ENCODE results near the gene LRRC74B. TPM values are rescaled to one million over a fixed set of nuclear protein-coding genes. Genes with fewer than 3 reads are reported as not detected.

Gene LRRC74B
- total and polyA plus RNA-seq, 4 donors = 0.97 to 9.0 (median 2.3) TPM

GRCh38 chr22:21073023-21073422, 27.3 kb downstream of the LRRC74B start:
- no peaks in the 10 kb centered on the region for H3K36me3 ChIP-seq (ENCODE audit: control insufficient read depth in 4 of 4, insufficient read depth in 4 of 4, low read length in 4 of 4)
- ATAC-seq (ENCODE audit: insufficient read depth, low FRiP score) = no peak
- TF ChIP-seq, protein P1, sequence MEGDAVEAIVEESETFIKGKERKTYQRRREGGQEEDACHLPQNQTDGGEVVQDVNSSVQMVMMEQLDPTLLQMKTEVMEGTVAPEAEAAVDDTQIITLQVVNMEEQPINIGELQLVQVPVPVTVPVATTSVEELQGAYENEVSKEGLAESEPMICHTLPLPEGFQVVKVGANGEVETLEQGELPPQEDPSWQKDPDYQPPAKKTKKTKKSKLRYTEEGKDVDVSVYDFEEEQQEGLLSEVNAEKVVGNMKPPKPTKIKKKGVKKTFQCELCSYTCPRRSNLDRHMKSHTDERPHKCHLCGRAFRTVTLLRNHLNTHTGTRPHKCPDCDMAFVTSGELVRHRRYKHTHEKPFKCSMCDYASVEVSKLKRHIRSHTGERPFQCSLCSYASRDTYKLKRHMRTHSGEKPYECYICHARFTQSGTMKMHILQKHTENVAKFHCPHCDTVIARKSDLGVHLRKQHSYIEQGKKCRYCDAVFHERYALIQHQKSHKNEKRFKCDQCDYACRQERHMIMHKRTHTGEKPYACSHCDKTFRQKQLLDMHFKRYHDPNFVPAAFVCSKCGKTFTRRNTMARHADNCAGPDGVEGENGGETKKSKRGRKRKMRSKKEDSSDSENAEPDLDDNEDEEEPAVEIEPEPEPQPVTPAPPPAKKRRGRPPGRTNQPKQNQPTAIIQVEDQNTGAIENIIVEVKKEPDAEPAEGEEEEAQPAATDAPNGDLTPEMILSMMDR (IDR thresholded peaks at IDR 0.05; ENCODE audit: control extremely low read depth, extremely low read depth) = no peak
- no peaks in the 10 kb centered on the region for H3K27me3 ChIP-seq (ENCODE audit: control insufficient read depth in 3 of 3, insufficient read depth in 3 of 3, low read length in 2 of 3)
- no peak overlapping the region for H3K4me3 ChIP-seq
- no peak overlapping the region for H3K9ac ChIP-seq (ENCODE audit: insufficient read depth in 1 of 2, low read length in 2 of 2)
- no peaks in the 10 kb centered on the region for H3K4me1 ChIP-seq (ENCODE audit: control insufficient read depth in 5 of 5, insufficient read depth in 5 of 5, low read length in 5 of 5)
- WGBS, 2 donors = 79 to 90% methylated on average over 3 of the region's 3 CpGs
- no peaks in the 10 kb centered on the region for H3K9me3 ChIP-seq (ENCODE audit: control insufficient read depth in 4 of 4, insufficient read depth in 3 of 4, low read length in 3 of 4)
- DNase-seq = no peak
- no peak overlapping the region for H3K27ac ChIP-seq (ENCODE audit: low read depth in 1 of 2, low read length in 1 of 2)

DNA sequence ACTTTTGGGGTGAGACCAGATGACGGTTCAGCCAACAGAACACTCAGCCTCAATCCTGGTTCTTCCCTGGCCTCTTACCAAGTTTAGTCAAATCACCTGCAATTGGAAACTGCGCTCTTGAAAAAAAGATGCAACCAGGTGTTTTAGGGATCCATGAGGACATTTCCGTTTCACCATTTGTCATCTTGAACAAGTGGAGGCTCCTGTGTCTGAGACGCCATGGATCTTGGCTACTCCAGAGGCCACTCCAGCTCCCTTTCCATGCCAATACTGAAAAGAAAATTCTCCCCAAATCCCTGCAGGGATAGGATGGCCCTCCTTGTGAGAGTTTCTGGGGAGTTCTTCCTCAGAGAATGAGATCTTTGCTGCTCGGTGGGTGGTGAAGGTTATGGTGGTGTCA, 27.7 kb downstream of the LRRC74B start:
- Histone ChIP-seq H3K36me3 (ENCODE audit: control insufficient read depth in 4 of 4, insufficient read depth in 4 of 4, low read length in 4 of 4) (no peaks in the 10 kb centered on the region), H3K4me3 (no peak overlapping the region), H3K27ac (ENCODE audit: low read depth in 1 of 2, low read length in 1 of 2) (no peak overlapping the region), H3K9ac (ENCODE audit: insufficient read depth in 1 of 2, low read length in 2 of 2) (no peak overlapping the region), H3K4me1 (ENCODE audit: control insufficient read depth in 5 of 5, insufficient read depth in 5 of 5, low read length in 5 of 5) (no peaks in the 10 kb centered on the region), H3K9me3 (ENCODE audit: control insufficient read depth in 4 of 4, insufficient read depth in 3 of 4, low read length in 3 of 4) (no peaks in the 10 kb centered on the region), H3K27me3 (ENCODE audit: control insufficient read depth in 3 of 3, insufficient read depth in 3 of 3, low read length in 2 of 3) (no peaks in the 10 kb centered on the region)
- 93 to 94% methylated on average over 5 of the region's 5 CpGs for WGBS, 2 donors
- no peak for DNase-seq
- no peak for ATAC-seq (ENCODE audit: insufficient read depth, low FRiP score)
- TF ChIP-seq, protein P1 (IDR thresholded peaks at IDR 0.05; ENCODE audit: control extremely low read depth, extremely low read depth) = no peak

DNA sequence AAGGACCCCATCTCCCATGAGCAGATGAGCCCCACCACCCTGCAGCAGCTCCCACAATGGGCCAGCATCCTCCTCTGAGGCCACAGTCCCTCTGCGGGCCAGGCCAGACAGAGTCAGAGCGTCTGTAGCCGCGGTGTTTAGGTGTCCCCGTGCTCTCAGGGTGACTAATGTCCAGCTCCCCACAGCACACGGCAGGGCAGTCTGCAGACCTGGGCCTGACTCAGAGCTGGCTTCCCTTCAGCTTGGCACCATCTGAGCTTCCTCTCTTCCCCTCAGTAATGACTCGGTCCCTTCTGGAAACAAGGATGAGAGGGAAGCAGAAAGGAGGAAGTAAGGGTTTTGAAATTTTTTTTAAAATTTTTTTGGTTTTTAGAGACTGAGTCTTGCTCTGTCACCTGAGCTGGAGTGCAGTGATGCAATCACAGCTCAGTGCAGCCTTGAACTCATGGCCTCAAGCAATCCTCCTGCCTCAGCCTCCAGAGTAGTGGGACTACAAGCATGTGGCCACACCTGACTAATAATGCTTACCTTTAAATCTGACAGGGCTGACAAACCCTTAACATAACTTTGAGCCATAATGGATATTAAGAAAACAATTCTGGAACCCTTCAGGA, 28.5 kb downstream of the LRRC74B start:
- WGBS, 2 donors = 50 to 58% methylated on average over 7 of the region's 7 CpGs
- no peak overlapping the region for H3K27ac ChIP-seq (ENCODE audit: low read depth in 1 of 2, low read length in 1 of 2)

More for the DNA sequence above, 28.5 kb downstream of the LRRC74B start:
- Histone ChIP-seq H3K9me3 (ENCODE audit: control insufficient read depth in 4 of 4, insufficient read depth in 3 of 4, low read length in 3 of 4) (no peaks in the 10 kb centered on the region), H3K4me3 (no peak overlapping the region), H3K36me3 (ENCODE audit: control insufficient read depth in 4 of 4, insufficient read depth in 4 of 4, low read length in 4 of 4) (no peaks in the 10 kb centered on the region), H3K27me3 (ENCODE audit: control insufficient read depth in 3 of 3, insufficient read depth in 3 of 3, low read length in 2 of 3) (no peaks in the 10 kb centered on the region), H3K9ac (ENCODE audit: insufficient read depth in 1 of 2, low read length in 2 of 2) (no peak overlapping the region), H3K4me1 (ENCODE audit: control insufficient read depth in 5 of 5, insufficient read depth in 5 of 5, low read length in 5 of 5) (no peaks in the 10 kb centered on the region)
- ATAC-seq (ENCODE audit: insufficient read depth, low FRiP score) (no peak), DNase-seq (no peak)
- TF ChIP-seq, protein P1 (IDR thresholded peaks at IDR 0.05; ENCODE audit: control extremely low read depth, extremely low read depth) = no peak
